ENCODE measurements around the gene MYO18B. TPM values are rescaled to one million over a fixed set of nuclear protein-coding genes. Genes with fewer than 3 reads are reported as not detected.
A peak's percentile ranks its signal among the peaks of the same experiment; 100 is the strongest.

The MYO18B gene
- total RNA-seq, 1 experiment from 2014 or later, result not detected

DNA sequence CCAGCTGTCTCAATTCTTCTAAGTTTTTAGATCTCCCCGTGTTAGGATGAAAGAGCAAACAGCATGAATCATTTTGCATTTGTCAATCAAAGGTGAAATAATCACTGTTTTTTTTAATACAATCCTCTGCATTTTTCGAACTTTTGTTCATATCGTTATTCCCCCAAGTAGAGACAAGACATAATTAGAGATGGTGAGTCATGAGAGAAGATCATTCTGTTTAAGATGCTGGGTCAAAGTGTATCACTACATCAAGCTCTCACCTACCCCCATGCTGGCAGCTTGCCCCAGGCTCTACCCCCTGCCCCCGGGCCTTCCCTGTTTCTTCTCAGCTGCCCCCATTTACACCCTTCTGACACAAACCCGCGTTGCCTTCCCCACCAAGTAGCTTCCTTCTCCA is 30.5 kb upstream of the MYO18B start:
- no peak for DNase-seq (ENCODE audit: low spot score)

GRCh38 chr22:25712661-25713400 is 29.2 kb upstream of the MYO18B start:
- DNase-seq (ENCODE audit: low spot score), result no peak

DNA sequence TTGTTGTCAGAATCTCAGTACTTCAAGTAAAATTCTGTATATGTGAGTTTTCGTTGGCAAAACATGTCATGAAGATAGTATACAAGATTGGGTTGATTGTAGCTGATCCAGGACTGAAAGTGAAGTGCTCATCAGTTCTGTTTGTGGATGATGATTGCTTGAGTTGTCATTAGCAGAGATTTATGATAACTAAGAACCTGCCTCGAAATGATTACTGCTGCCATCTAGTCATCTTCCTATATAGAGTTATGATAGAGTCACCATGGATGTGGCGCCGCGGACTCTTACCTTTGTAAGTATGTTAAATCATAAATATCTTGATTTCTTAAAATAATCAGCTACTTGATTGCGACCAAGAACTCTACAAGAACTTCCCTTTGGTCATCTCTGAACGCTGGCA is 27.9 kb upstream of the MYO18B start:
- DNase-seq (ENCODE audit: low spot score), result no peak

DNA sequence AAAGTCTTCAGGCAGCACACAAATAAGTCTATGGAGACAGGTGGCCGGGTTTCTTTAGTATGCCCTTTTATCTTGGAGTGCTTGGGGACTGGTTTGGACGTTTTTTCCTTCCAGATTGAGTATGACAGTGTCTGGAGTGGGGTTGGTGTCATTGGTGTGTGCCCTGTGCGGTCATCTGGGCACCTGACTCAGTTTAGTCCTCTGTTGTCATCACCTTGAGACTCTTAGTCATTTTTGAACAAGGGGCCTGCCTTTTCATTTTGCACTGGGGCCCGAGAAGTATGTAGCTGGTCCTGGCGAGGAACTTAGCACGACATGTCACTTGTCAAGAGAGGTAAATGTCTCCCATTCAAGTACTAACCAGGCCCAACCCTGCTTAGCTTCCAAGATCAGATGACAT is 27.2 kb upstream of the MYO18B start:
- no peak for DNase-seq (ENCODE audit: low spot score)

- DNase-seq (ENCODE audit: low spot score), result no peak
These were observed 25.4 kb upstream of the MYO18B start for GRCh38 chr22:25716637-25717036.

DNA sequence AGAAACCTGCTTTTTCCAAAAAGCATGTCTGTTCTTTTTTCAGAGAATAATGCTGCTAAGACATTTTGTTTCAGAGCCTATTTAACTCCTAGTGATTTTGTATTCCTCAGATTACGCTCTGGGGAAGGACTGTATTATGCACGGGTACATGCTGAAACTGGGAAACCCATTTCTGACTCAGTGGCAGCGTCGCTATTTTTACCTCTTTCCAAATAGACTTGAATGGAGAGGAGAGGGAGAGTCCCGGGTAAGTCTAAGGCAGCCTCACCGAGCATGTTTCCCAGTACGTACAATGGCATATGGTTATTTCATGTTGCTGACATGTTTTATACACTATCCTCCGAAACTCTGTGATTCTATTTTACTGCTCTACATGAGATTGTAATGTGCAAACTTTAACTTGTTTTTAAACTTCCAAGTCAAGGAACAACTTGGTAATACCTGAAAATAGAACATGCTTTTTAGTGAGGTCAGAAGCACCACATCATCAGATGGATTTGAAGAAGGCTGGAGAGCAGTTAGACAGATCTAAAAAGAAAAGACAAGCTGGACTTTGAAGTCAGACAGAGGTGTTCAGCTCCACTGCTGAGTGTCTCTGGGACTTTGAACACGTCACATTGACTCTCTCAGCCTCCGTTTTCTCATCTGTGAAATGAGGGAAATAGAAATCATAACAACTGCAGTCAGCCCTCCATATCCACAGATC is 23.7 kb upstream of the MYO18B start:
- DNase-seq (ENCODE audit: low spot score), result no peak

GRCh38 chr22:25722223-25722622 is 19.8 kb upstream of the MYO18B start:
- no peak for DNase-seq (ENCODE audit: low spot score)

DNA sequence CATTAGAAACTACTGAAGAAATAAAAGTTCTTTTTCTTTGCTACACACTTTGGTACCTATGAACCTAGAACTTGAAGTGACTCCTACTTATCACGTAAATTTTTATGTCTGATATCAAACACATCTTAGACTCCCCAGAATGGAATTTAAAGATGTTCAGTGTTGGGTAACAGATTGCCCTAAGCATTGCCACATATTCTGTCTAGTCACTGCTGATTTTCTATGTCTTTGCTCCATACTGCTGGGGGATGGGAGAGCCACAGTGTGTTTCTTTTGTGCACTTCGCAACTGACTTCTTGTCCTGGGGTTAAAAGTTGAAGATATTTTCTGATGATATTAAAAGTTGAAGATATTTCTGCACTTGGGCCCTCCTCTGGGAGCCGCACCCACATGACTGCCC is 19.4 kb upstream of the MYO18B start:
- no peak for DNase-seq (ENCODE audit: low spot score)

- no peak for DNase-seq (ENCODE audit: low spot score)
These were observed 15.7 kb upstream of the MYO18B start for GRCh38 chr22:25726241-25726640.

DNA sequence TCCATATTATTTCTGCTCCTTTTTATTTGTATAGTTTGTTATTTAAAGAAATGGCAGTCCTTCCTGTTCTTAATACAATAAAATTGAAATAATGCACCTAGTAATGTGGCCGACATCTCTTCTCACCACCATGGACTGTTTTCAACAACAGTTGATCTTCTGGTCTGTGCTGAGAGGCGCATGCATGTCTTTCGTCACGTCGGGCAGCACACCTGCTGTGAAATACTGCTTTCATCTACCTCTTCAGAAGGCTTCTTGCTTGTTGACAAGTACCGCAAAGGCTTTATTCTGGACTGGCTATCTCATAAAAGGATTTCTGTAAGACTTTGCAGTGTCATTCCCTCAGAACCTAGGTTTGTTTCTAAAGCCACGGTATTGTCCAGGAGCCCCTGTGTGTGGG is 13.9 kb upstream of the MYO18B start:
- no peak for DNase-seq (ENCODE audit: low spot score)

DNA sequence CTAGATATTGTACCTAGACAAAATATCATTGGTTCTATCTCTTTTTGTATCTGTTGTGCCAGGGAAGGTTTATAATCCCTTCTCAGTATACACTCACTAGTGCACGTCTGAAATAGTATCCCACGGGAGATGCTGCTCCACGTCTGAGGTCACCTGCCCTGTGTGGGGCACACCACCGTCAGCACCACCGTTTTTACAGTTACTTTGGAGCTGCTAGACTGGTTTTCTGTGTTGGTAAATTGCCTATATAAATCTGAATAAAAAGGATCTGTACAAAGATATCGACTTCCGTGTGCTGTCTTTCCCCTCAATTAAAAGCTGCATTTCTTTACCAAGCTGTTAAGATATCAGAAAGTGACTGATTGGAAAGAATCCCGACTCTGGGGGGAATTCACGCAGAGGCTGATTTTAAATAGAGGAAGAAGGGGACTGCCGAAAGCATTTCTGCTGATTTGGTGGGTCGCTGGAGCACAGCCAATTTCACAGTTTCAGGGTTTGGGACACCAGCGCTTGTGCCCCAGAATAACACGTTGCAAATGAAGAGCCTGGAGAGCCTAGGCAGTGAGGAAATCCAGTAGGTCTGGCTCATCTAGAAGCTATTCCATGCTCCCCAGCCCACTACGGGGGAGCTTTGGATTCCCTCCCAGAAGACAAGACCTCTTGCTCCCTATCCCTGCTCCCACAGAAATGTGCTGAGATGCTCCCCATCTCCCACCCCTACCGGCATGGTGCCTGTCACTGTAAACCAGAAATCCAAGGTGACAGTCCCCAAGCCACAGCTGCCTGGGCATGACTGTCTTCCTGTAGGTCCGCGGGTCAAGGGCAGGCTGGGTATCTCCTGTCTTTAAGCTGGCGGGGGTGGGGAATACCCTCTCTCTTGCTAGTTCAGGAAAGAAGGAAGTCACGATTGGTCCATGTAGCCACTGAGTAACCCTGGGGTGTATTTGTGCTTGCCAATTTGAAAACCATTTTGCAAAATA is 12.7 kb upstream of the MYO18B start:
- DNase-seq (ENCODE audit: low spot score), result no peak

DNA sequence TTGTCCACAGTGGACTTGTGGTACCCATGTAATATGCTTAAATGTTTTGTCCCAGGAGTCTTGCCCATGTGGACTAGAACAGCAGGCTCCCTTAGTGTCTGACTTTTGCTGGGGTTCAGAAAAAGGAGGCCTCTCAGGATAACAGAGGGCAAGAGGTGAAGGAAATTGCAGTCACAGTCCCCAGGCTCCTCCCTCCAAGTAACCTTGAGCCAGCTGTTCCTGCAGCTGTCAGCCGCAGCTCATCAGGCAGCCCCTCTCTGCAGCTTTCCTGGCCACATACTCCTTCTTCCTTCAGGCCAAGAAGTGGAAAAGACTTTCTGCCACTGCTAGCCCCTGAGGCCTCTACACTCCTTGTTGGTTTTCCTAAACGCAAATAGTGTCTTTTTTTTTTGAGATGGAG is 6.3 kb upstream of the MYO18B start:
- no peak for DNase-seq (ENCODE audit: low spot score)

DNA sequence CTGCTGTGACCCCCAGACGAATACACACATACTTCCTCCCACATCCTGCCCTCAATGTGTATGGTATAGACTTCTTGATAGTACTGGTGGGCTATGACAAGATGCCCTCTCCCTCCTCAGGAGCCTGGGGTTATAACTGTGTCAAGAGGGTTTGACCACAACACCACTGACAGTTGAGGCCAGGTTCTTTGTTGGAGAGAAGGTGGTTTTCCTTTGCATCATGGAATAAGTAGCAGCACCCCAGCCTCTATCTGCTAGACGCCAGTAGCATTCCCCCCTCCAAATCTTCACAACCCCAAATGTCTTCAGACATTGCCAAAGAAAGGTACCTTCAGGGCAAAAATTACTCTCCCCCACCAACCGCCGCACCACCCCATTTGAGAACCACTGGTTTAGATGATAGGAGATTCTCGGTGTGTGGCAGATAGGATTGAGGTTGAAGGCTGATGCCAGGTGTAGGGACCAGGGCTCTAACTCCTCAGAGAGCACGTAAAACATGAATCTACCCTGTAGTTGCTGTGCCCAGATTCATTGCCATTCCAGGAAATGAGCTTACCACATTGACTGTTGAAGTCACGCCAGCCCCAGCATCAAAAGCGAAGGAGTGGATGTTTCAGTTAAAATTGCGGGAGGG is 5.5 kb upstream of the MYO18B start:
- DNase-seq (ENCODE audit: low spot score), result no peak

- no peak for DNase-seq (ENCODE audit: low spot score)
These were observed 2.2 kb upstream of the MYO18B start for GRCh38 chr22:25739659-25740344.

DNA sequence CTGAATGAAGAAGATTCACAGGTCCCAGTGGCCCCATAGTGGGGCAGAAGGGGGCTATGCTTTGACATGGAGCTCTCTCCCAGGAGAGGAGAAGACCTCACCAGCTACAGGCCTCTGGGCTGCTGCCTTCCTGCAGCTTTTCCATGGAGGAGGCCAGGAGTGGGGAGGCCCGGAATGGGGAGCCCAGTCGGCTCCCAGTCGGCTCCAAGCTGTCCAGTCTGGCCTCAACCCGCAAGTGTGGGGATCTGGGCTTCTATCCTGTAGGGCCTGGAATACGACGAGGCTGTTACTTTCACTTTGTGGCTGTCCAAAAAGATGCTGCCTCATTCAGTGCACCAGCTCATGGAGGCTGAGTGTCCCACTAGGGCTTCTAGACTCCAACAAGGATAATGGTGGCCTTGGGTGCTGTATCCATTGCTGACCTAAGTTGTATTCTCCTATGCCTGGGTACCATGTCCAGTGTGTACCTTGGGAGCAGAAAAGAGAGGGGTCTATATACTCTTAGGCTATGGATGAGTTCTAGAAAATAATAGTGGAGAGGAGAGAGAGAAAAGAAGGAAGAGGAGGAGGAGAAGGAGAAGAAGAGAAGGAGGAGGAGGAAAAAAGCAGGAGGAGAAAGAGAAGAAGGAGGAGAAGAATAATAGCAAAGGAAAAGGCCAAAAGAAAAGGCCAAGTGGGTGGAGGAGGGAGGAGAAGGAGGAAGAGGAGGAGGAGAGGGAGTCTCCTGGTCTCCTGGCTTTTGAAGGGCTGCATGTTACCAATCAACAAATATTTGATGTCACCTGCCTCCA is 1.1 kb downstream of the MYO18B start:
- no peak for DNase-seq (ENCODE audit: low spot score)

DNA sequence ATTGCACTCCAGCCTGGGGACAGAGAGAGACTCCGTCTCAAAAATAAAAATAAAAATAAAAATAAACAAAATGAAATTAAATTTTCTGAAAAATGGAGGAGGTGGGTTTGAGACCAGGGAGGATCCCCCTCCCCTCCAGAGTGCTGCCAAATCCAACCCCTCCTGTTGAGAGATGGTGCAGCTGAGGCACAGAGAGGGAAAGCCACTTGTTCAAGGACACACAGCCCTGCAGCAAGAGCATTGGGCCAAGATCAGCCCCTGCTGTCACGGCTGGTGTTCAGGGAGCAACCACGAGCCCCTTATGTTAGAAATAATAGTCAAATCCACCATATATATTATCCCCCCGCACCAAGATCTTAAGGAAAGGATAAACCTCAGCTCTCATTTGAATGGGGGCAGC is 2.7 kb downstream of the MYO18B start:
- no peak for DNase-seq (ENCODE audit: low spot score)

DNA sequence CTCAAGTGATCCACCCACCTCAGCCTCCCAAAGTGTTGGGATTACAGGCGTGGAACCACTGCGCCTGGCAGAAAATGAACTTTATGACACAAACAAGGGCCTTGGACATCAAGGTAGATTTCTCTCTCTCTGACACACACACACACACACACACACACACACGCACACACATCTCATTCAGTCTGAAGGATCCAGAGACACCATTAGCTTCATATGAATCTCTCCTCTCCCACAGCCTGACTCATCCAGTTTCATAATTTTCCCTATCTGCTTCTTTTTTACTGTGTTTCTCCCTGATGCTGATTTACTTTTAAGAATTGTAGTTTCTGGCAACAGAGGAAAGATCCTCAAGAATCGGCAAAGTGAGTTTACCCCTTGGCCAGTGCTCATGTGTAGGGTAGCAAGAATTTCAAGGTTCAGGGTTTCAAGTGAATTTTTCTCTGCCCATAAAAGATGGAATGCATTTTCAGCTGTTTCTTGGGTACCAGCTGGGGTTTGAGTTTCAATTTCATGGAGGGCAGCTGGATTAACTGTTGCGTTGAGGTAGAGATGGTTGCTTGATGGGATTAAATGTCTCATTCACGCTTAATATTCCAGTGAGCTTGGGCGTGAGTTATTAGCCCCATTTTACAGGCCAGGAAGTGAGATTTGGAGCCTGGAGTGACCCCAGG is 3.5 kb downstream of the MYO18B start:
- no peak for DNase-seq (ENCODE audit: low spot score)

GRCh38 chr22:25746012-25746373 is 4.0 kb downstream of the MYO18B start:
- no peak for DNase-seq (ENCODE audit: low spot score)

DNA sequence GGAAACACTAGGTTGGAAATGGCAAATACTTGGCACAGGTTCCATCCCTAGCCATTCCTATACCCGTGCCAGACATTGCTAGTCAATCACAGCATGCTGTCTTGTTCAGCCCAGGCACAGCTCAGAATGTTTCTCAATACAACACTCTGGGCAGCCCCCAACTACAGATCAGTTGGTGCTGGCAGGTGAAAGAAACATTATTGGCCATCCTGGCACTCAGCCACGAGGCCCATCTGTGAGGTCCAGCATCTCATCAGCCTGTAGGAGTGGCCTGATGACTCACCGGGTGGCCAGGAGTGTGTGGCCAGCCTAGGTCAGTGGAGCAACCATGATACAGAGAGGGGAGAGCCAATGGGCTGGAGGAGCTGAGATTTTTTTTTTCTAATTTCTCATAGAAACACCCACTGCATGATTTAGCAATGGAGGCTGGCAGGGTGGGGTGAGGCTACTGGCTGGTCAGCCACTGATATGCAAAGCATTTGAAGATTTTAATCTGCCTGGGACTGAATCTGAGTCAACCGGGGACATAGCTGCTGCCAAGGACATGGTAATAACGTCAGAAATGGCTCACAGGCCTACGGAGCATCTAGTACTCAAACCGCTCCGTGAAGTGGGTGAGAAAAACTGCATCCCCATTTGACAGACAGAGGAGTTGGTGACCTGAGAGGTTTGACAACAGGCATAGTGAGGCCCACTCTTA is 5.4 kb downstream of the MYO18B start:
- peak; percentile 90 for DNase-seq (ENCODE audit: low spot score)
